Panc1 (cell line): ENCODE data around the gene TRABD2A.

Experiments used
- POLR2AphosphoS5 ChIP-seq: IDR thresholded peaks from 2 replicates; pipeline ENCODE4 v1.6.1; 2012; ENCODE audit warnings: mild to moderate bottlenecking, low read depth, low read length, moderate library complexity
- SIN3A ChIP-seq: IDR thresholded peaks from 2 replicates; pipeline ENCODE4 v1.6.1; 2012; ENCODE audit warnings: low read depth, mild to moderate bottlenecking, low read length, moderate library complexity, borderline replicate concordance; ENCODE audit not compliant: insufficient read depth
- TF ChIP-seq, protein P1 (sequence below): fragments of 450-650 bp; IDR thresholded peaks from 2 replicates; pipeline ENCODE4 v1.5.1; 2017; ENCODE audit warnings: mild to moderate bottlenecking
- TF ChIP-seq, protein P2 (sequence below), 2 experiments: IDR thresholded peaks; 2 replicates each; pipeline ENCODE4 v1.6.1; 2011 to 2012; ENCODE audit warnings: low read depth in 2 of 2, control low read depth in 1 of 2, low read length in 1 of 2, mild to moderate bottlenecking in 1 of 2, moderate library complexity in 1 of 2; ENCODE audit not compliant: insufficient read depth in 1 of 2

DNA sequence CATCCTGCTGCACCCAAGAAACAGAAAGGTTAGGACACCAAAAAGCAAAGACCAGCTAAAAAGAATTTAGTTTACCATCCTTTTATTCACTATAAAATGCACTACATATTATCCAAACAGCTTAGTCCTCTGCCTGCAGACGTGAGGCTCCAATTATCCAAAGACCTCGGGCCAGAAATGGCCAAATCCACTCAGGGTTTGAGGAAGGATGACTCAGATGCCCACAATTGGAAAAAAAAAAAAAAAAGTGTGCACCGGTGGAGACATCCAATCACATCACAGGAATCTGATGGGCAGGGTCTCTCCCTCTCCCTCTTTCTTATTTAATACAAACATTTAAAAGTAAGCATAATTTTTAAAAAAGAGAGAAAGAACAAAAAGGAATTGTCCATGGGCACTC lies 65.7 kb downstream of the TRABD2A start:
- TF ChIP-seq, protein P1, sequence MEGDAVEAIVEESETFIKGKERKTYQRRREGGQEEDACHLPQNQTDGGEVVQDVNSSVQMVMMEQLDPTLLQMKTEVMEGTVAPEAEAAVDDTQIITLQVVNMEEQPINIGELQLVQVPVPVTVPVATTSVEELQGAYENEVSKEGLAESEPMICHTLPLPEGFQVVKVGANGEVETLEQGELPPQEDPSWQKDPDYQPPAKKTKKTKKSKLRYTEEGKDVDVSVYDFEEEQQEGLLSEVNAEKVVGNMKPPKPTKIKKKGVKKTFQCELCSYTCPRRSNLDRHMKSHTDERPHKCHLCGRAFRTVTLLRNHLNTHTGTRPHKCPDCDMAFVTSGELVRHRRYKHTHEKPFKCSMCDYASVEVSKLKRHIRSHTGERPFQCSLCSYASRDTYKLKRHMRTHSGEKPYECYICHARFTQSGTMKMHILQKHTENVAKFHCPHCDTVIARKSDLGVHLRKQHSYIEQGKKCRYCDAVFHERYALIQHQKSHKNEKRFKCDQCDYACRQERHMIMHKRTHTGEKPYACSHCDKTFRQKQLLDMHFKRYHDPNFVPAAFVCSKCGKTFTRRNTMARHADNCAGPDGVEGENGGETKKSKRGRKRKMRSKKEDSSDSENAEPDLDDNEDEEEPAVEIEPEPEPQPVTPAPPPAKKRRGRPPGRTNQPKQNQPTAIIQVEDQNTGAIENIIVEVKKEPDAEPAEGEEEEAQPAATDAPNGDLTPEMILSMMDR: no peak
- TF ChIP-seq POLR2AphosphoS5 (no peak), SIN3A (no peak)
- TF ChIP-seq, protein P2, sequence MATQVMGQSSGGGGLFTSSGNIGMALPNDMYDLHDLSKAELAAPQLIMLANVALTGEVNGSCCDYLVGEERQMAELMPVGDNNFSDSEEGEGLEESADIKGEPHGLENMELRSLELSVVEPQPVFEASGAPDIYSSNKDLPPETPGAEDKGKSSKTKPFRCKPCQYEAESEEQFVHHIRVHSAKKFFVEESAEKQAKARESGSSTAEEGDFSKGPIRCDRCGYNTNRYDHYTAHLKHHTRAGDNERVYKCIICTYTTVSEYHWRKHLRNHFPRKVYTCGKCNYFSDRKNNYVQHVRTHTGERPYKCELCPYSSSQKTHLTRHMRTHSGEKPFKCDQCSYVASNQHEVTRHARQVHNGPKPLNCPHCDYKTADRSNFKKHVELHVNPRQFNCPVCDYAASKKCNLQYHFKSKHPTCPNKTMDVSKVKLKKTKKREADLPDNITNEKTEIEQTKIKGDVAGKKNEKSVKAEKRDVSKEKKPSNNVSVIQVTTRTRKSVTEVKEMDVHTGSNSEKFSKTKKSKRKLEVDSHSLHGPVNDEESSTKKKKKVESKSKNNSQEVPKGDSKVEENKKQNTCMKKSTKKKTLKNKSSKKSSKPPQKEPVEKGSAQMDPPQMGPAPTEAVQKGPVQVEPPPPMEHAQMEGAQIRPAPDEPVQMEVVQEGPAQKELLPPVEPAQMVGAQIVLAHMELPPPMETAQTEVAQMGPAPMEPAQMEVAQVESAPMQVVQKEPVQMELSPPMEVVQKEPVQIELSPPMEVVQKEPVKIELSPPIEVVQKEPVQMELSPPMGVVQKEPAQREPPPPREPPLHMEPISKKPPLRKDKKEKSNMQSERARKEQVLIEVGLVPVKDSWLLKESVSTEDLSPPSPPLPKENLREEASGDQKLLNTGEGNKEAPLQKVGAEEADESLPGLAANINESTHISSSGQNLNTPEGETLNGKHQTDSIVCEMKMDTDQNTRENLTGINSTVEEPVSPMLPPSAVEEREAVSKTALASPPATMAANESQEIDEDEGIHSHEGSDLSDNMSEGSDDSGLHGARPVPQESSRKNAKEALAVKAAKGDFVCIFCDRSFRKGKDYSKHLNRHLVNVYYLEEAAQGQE (IDR thresholded peaks at IDR 0.05; ENCODE audit: insufficient read depth in 1 of 2, low read depth in 2 of 2, low read length in 1 of 2): no peak
